GM12801 (cell line): ENCODE measurements around the gene SCAI.

Experiments used
- TF ChIP-seq, protein P1 (sequence below): IDR thresholded peaks from one replicate; pipeline ENCODE4 v1.5.1; 2011; ENCODE audit warnings: control low read depth; ENCODE audit not compliant: insufficient read length; ENCODE audit errors: extremely low read depth

The SCAI gene

DNA sequence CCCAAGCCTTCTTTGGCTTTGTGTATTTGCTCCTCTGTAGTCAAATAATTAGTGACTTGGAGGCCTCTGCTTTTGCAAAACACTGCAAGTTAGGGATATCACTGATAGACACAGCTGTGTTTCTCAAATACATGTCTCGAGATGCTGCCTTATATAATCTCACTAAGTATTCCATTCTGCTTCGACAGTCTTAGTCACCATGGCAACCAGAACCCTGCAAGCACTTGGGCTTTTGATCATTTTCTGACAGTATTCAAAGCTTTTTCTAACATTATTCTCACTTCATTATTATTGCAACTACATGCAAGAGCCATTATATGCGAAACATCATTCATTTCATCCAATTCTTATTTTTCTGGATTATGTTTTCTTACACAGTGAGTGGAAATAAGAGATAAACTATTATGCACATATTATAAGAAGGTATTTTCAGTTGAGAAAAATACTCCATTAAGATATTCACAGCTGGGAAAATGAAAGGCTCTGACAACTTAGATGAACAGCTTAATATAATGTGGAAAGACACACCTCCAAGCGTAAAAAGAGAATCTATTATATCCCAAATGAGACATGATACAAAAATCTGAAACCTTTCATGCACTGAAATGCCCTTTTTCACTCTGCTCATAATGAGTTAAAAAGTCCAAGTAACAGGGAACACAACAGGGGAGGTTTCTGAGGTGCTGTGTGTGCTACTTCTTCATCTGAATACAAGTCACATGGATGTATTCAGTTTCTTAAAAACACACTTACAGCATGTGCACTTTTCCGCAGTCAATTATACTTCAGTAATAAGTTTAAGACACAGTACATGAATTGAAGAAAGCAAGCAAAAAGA lies 93.9 kb downstream of the SCAI start:
- TF ChIP-seq, protein P1, sequence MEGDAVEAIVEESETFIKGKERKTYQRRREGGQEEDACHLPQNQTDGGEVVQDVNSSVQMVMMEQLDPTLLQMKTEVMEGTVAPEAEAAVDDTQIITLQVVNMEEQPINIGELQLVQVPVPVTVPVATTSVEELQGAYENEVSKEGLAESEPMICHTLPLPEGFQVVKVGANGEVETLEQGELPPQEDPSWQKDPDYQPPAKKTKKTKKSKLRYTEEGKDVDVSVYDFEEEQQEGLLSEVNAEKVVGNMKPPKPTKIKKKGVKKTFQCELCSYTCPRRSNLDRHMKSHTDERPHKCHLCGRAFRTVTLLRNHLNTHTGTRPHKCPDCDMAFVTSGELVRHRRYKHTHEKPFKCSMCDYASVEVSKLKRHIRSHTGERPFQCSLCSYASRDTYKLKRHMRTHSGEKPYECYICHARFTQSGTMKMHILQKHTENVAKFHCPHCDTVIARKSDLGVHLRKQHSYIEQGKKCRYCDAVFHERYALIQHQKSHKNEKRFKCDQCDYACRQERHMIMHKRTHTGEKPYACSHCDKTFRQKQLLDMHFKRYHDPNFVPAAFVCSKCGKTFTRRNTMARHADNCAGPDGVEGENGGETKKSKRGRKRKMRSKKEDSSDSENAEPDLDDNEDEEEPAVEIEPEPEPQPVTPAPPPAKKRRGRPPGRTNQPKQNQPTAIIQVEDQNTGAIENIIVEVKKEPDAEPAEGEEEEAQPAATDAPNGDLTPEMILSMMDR: no peak

DNA sequence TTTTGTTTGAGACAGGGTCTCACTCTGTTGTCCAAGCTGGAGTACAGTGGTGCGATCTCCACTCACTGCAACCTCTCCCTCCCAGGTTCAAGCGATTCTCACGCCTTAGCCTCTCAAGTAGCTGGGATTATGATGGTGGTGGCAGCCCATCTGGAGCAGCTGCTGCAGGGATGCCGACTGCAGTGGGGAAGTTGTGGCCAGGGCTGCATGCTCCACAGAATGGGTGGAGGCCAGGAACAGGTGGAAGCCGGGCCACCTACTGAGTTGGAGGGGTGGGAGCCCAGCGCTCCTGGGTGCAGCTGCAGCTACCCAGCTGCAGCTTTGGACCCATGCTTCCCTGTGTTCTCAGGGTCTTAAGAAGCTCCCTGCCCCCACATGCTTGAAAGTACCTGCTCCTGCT lies 99.7 kb downstream of the SCAI start:
- TF ChIP-seq, protein P1: no peak

DNA sequence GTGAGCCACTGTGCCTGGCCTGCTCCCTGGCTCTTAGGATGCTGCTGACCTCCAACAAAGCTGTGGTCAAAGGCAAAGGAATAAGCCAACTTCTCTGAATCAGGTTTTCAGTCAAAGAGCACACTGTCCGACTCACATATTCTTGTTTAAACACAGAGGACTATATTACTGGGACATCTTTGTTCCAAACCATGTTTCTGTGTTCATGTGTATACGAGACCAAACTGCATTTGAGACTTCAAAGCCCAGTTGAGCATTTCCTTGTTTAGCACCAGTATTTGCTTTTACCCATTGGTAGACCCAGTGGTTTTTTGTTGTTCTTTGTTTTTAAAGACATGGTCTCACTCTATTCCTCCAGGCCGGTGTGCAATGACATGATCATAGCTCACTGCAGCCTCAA lies 100.2 kb downstream of the SCAI start:
- TF ChIP-seq, protein P1: no peak

DNA sequence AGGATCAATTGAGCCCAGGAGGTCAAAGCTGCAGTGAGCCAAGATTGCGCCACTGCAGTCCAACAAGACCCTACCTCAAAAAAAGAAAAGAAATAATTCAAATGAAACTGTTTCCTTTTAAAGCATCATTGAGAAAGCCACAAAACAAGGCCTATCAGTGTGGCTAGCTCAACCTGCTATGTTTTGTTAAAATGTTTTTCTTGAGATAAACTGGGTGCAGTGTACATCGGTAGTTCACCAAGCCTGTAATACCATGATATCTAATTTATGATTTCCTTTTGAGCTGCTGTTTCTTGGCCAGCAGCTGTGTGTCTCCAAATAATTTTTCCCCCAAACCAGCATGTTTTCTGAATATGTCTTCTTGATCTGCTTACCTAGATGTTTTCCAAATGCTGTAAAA lies 105.2 kb downstream of the SCAI start:
- TF ChIP-seq, protein P1: no peak

DNA sequence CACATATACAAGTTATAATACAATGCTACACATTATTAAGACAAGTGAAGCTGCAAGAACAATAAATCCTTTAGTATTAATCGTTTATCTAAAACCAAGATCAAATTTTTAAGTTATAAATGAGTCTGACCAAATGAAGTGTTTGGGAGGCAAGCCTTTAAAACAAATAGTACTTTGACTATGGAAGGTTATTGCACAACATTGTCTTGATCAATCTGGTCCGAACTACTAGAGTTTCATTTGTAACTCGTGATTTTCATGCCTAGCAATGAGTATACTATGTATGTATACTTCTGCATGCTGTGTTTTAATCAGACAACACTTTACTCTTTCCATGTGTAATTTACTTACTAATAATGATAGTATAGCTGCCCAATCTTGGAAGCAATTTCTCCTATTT lies 115.3 kb downstream of the SCAI start:
- TF ChIP-seq, protein P1: no peak

DNA sequence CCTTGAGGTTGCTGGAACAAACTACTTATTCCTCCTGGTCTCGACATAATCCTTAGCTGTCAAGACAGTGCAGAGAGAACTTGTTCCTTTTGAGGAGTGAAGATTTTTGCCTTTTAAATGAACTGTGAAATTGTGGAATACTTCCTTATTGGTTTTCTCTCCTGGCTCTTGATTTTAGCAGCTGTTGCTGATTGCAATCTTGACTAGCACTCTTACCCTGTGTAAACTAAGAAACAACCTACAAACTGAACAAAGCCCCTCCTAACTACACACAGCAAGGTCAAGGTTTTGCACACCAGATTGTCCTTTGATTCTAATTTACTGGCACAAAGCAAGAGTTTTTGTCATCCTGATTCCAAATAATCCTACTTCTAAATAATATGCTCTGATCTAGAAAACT lies 118.4 kb downstream of the SCAI start:
- TF ChIP-seq, protein P1: no peak

DNA sequence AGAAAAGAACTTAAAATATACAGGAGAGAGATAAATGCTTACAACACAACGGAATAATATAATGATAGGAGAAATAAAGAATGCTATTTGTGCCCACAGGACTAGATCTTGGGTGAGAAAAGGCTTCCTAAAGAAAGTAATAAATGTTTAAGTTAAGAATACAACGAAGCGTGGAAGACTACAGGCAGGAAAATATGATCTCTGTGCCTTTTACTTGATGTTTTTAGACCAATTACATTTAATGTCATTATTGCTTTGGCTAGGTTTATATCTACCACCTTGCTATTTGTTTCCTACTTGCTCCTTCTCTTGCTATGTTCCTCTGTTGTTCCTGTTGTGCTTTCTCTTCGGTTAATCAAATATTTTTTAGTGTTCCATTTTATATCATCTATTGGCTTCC lies 122.3 kb downstream of the SCAI start:
- TF ChIP-seq, protein P1: no peak
